Caco-2 (cell line): ENCODE data around the gene THY1. TPM values are rescaled to one million over a fixed set of nuclear protein-coding genes. Genes with fewer than 3 reads are reported as not detected.

Experiments
- Bru-seq: library from RNA; stranded (reverse); fragments of 400-500 nt; gene quantifications from one replicate; lab custom pipeline; 2021; lab: Mats Ljungman, UMichigan
- BruChase-seq, 2 experiments: library from RNA; stranded (reverse); fragments of 400-500 nt; gene quantifications; one replicate each; lab custom pipeline; 2021; lab: Mats Ljungman, UMichigan
- BruUV-seq: library from RNA; stranded (reverse); fragments of 400-500 nt; replicated peaks from 2 replicates; lab custom pipeline; 2021; lab: Mats Ljungman, UMichigan
- CTCF ChIA-PET: fragments of 300-600 bp; sonication (Branson Sonifier 250); formaldehyde crosslinking; loops from one replicate; lab custom pipeline; 2022; ENCODE audit warnings: antibody characterized with exemption; lab: Charles Lee
- POLR2A ChIA-PET: fragments of 300-600 bp; sonication (Branson Sonifier 250); formaldehyde crosslinking; loops from one replicate; lab custom pipeline; 2022; ENCODE audit warnings: antibody characterized with exemption; lab: Charles Lee
- DNase-seq, 2 experiments: peaks; one replicate each; pipeline versions ENCODE4 v3.0.0 to v3.0.0-alpha.2; 2020 to 2022
- H3K27me3 ChIP-seq: replicated peaks from 2 replicates; pipeline ENCODE4 v1.6.0; 2011; ENCODE audit warnings: low read length; ENCODE audit not compliant: control insufficient read depth, insufficient read depth
- H3K36me3 ChIP-seq: 2 replicates; pipeline ENCODE4 v1.5.1; 2011; ENCODE audit warnings: low read length; ENCODE audit not compliant: control insufficient read depth, insufficient read depth
- H3K4me1 ChIP-seq: fragments of 250-450 bp; sonication (Bioruptor Pico); 2 replicates; pipeline ENCODE4 v1.5.1; 2020; ENCODE audit warnings: mild to moderate bottlenecking
- H3K4me3 ChIP-seq: 2 replicates; pipeline ENCODE4 v1.5.1; 2011; ENCODE audit warnings: low read depth, mild to moderate bottlenecking, control low read depth, low read length
- H3K9me3 ChIP-seq: fragments of 250-450 bp; sonication (Bioruptor Pico); 2 replicates; pipeline ENCODE4 v1.5.1; 2020; ENCODE audit warnings: mild to moderate bottlenecking, moderate library complexity
- H3K27ac Mint-ChIP-seq: one replicate; pipeline ENCODE4 v1.8.0; 2022; ENCODE audit warnings: mixed read lengths; ENCODE audit not compliant: unreplicated experiment
- H3K27me3 Mint-ChIP-seq: one replicate; pipeline ENCODE4 v1.8.0; 2022; ENCODE audit warnings: mixed read lengths; ENCODE audit not compliant: insufficient read depth, unreplicated experiment
- H3K36me3 Mint-ChIP-seq: one replicate; pipeline ENCODE4 v1.8.0; 2022; ENCODE audit warnings: mild to moderate bottlenecking, mixed read lengths; ENCODE audit not compliant: insufficient read depth, unreplicated experiment
- H3K4me1 Mint-ChIP-seq: one replicate; pipeline ENCODE4 v1.8.0; 2022; ENCODE audit warnings: low read depth, mixed read lengths; ENCODE audit not compliant: unreplicated experiment
- H3K4me3 Mint-ChIP-seq: one replicate; pipeline ENCODE4 v1.8.0; 2022; ENCODE audit warnings: mild to moderate bottlenecking, moderate library complexity, mixed read lengths; ENCODE audit not compliant: unreplicated experiment
- H3K9me3 Mint-ChIP-seq: one replicate; pipeline ENCODE4 v1.8.0; 2022; ENCODE audit warnings: mixed read lengths; ENCODE audit not compliant: unreplicated experiment
- CTCF ChIP-seq, 2 experiments: fragments of 200-600 bp in 1 of 2; IDR thresholded peaks; 1 replicate in 1 of 2; 2 replicates in 1 of 2; pipeline versions ENCODE4 v1.5.1 to v1.8.0; 2011 to 2022; ENCODE audit warnings: antibody characterized with exemption in 1 of 2, control low read depth in 1 of 2, inconsistent platforms in 1 of 2, low read depth in 1 of 2, low read length in 1 of 2, mild to moderate bottlenecking in 1 of 2, moderate library complexity in 1 of 2; ENCODE audit not compliant: insufficient read depth in 1 of 2, severe bottlenecking in 1 of 2, unreplicated experiment in 1 of 2
- intact Hi-C: fragments of 100-400 bp; cut with micrococcal nuclease; formaldehyde crosslinking; loops from one replicate; pipeline ENCODE4 v1.10.0; 2022; ENCODE audit not compliant: unreplicated experiment
- long read RNA-seq: library from polyadenylated mRNA; stranded (forward); transcript quantifications from one replicate; pipeline ENCODE4 v2.0.0, GENCODE V29; 2022
- total RNA-seq: library from RNA; stranded (reverse); gene quantifications from 2 replicates; pipeline ENCODE4 v1.2.3, GENCODE V29; 2022

THY1 gene
- total RNA-seq = not detected in 2 replicates
- not detected for Bru-seq, nascent RNA
- BruChase-seq, experiment 1, labeled RNA remaining after a 2-hour chase = not detected
- BruChase-seq, experiment 2, labeled RNA remaining after a 6-hour chase = not detected
- long read RNA-seq = 0 reads

GRCh38 chr11:119422809-119423508 is at the start of gene THY1:
TSS of gene THY1 (minus strand) at chr11:119423172. CDS start at chr11:119420905, 2,267 bp downstream.
- intact Hi-C loops = no loop called here
- no peaks in the 10 kb centered on the region for H3K27me3 ChIP-seq
- no peak within 1 kb of the TSS for H3K4me3 ChIP-seq
- no peaks in the 10 kb centered on the region for H3K9me3 ChIP-seq
- DNase-seq = no peak
- POLR2A ChIA-PET = no interaction called here
- no peaks in the 10 kb centered on the region for H3K9me3 Mint-ChIP-seq
- H3K36me3 Mint-ChIP-seq = no peaks in the 10 kb centered on the region
- no peaks in the 10 kb centered on the region for H3K4me1 Mint-ChIP-seq
- no peaks in the 10 kb centered on the region for H3K4me1 ChIP-seq
- no peak within 1 kb of the TSS for H3K4me3 Mint-ChIP-seq
- no TSS peak for BruUV-seq
- H3K27ac Mint-ChIP-seq = no peak within 1 kb of the TSS
- H3K36me3 ChIP-seq = no peaks in the 10 kb centered on the region
- CTCF ChIA-PET = no interaction called here
- H3K27me3 Mint-ChIP-seq = no peaks in the 10 kb centered on the region
- no peak for TF ChIP-seq CTCF (IDR thresholded peaks at IDR 0.05; ENCODE audit: insufficient read depth in 1 of 2, low read depth in 1 of 2, low read length in 1 of 2, severe bottlenecking in 1 of 2, unreplicated experiment in 1 of 2)

GRCh38 chr11:119472186-119472855 is 49.3 kb upstream of the THY1 start:
- H3K4me1 ChIP-seq = no peaks in the 10 kb centered on the region
- no peak for TF ChIP-seq CTCF (IDR thresholded peaks at IDR 0.05; ENCODE audit: insufficient read depth in 1 of 2, low read depth in 1 of 2, low read length in 1 of 2, severe bottlenecking in 1 of 2, unreplicated experiment in 1 of 2)
- no peaks in the 10 kb centered on the region; the same call in 1 of the 2 replicates for H3K27me3 ChIP-seq
- H3K27me3 Mint-ChIP-seq = peaks cover 16% of the 10 kb centered on the region
- intact Hi-C loops = no loop called here
- peak in 1 of 2 experiments; percentile 33 for DNase-seq
- H3K4me3 ChIP-seq = no peak overlapping the region
- no peaks in the 10 kb centered on the region for H3K9me3 ChIP-seq
- BruUV-seq = no TSS peak
- H3K9me3 Mint-ChIP-seq = no peaks in the 10 kb centered on the region
- no peaks in the 10 kb centered on the region for H3K36me3 Mint-ChIP-seq
- no peak overlapping the region for H3K4me3 Mint-ChIP-seq
- no peaks in the 10 kb centered on the region for H3K36me3 ChIP-seq
- POLR2A ChIA-PET = no interaction called here
- CTCF ChIA-PET = interaction anchor here (0.5 kb wide), 1 partner anchor 446 kb away, joined by 3 read pairs; no protein-coding TSS in a partner anchor
- no peaks in the 10 kb centered on the region for H3K4me1 Mint-ChIP-seq
- H3K27ac Mint-ChIP-seq = no peak overlapping the region

- ChIA-PET POLR2A (no interaction called here), CTCF (no interaction called here)
- no peaks in the 10 kb centered on the region for H3K4me1 Mint-ChIP-seq
- H3K4me1 ChIP-seq = no peaks in the 10 kb centered on the region
- no peaks in the 10 kb centered on the region for H3K36me3 ChIP-seq
- peak in 1 of 2 experiments; percentile 35 for DNase-seq
- intact Hi-C loops = no loop called here
- no peaks in the 10 kb centered on the region for H3K36me3 Mint-ChIP-seq
- H3K9me3 Mint-ChIP-seq = peaks cover 6% of the 10 kb centered on the region
- peaks cover 24% of the 10 kb centered on the region for H3K27me3 Mint-ChIP-seq
- BruUV-seq = no TSS peak
- H3K27ac Mint-ChIP-seq = no peak overlapping the region
- no peak for TF ChIP-seq CTCF (IDR thresholded peaks at IDR 0.05; ENCODE audit: insufficient read depth in 1 of 2, low read depth in 1 of 2, low read length in 1 of 2, severe bottlenecking in 1 of 2, unreplicated experiment in 1 of 2)
- H3K27me3 ChIP-seq = no peaks in the 10 kb centered on the region; the same call in 1 of the 2 replicates
- no peak overlapping the region for H3K4me3 Mint-ChIP-seq
- H3K4me3 ChIP-seq = no peak overlapping the region
- no peaks in the 10 kb centered on the region for H3K9me3 ChIP-seq
Observed at GRCh38 chr11:119471329-119471728, 48.4 kb upstream of the THY1 start.
